Lung microvascular endothelial cell (primary cell): ENCODE measurements around the gene SLC25A39. TPM values are rescaled to one million over a fixed set of nuclear protein-coding genes. Genes with fewer than 3 reads are reported as not detected.

Experiments used
- DNase-seq, 2 donors: peaks; one replicate each; pipeline versions ENCODE4 v3.0.0 to v3.0.0-alpha.2; 2010; ENCODE audit warnings: low read depth in 2 of 2
- total RNA-seq: library from RNA; depleted of rRNA; stranded (reverse); fragments of >200 nt; gene quantifications from 2 replicates; pipeline ENCODE4 v1.2.1, GENCODE V29; 2014

SLC25A39 gene
- total RNA-seq, 1 donor from 2014 or later: 72.6 TPM

DNA sequence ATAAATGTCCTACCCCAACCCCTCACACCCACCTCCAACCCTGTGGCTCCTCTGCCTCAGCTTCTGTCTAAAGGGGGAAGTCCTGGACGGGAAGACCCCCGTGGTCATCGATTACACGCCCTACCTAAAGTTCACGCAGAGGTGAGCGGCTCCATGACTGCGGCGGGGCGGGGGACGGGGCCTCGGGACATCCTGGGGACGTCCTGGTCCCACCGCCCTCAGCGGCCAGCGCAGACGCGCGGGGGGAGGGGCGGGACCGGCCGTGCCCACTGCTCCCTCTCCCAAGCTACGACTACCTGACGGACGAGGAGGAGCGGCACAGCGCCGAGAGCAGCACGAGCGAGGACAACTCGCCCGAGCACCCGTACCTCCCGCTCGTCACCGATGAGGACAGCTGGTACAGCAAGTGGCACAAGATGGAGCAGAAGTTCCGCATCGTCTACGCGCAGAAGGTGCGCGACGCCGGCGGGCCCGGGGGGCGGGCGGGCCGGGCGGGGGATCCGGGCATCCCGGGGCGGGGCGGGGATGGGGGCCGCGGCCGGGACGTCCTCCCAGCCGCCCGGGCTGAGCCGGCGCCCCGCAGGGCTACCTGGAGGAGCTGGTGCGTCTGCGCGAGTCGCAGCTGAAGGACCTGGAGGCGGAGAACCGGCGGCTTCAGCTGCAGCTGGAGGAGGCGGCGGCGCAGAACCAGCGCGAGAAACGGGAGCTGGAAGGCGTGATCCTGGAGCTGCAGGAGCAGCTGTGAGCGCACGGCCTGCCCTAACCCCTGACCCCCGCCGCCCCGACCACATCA is 9.6 kb downstream of the SLC25A39 start:
- DNase-seq: no peak

DNA sequence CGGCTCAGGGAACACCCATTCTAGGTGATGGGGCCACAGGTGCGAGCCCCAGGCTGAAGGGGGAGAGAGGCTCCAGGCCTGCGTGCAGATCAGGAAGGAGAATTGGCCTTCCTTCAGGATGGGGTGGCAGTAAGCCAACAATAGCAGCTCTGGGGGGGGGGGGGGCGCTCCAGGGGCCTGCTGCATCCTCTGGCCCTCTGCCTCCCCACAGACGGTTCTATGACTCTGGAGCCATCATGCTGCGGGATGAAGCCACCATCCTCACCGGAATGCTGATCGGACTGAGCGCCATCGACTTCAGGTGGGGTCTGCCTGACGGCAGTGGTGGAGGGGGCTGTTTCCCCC is 10.1 kb downstream of the SLC25A39 start:
- DNase-seq: no peak

DNA sequence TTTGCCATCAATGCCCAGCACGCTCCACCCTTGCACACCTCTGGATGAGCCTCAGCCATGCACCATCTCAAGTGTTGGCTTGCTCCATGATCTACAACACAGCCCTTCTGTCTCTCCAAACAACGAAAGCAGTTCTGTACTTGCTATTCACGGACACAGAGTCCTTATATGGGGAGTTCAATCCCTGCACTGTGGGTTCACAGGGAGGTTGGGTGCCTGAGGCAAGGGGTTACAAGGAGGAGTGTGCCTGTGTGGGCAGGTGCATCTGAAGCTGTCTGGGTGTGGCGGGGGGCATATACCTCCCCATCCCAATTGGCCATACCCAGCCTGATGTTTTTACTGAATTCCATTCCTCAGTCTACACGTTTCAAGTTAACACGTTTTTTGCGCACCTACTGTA is 10.6 kb downstream of the SLC25A39 start:
- DNase-seq: no peak

DNA sequence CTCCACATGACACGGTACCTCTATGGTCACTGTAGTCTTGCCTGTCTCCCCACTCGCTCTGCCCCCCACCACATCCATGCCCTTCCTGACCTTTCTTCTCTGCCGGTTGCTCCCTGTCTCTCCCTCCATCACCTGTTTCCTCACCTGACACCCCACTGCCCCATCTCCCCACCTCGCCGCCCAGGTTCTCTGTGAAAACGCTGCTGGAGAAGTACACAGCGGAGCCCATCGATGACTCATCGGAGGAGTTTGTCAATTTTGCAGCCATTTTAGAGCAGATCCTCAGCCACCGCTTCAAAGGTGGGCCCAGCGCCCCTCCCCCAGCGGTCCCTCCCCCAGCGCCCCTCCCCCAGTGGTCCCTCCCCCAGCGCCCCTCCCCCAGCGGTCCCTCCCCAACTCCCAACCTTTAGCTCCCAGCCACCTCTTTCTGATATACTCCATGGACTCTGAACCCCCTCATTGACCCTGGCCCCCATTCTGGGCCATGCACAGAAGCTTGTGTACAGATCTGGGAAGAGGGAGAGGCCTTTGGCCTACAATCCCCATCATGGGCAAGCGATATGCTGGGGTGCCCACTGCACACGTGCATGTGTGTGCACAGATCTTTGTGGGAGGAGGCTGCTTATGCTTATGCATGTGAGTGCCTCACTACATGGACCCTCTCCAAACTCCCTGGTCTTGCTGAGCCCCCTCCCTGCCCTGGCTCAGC is 12.1 kb downstream of the SLC25A39 start:
- no peak for DNase-seq

DNA sequence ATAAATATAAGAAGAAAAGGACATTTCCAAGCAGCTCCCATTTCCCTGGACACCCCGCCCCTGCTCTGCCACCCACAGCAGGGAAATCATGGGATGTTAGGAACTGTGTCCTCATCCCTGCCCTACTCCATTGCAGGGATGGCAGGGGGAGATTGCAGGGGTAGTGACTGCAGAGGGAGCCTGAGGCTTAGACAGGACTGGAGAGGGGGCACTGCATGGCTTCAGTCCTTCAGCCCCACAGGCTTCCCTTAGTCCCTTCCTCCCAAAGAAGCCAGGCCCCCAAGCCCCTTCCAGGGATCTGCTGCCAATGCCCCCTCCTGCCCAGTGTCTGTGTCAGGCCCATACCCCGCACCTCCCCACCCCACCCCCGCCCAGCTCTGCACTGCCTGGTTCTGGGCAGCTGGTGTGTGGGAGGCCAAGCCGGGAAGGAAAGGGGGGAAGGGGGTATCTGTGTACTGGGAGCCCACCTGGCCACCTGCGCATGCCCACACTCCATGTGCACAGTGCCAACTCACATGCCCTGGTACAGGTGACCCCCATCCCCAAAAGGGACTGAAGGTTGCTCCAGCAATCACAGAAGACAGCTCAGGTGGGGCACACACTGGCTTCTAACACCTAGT is 13.0 kb downstream of the SLC25A39 start:
- DNase-seq: no peak

DNA sequence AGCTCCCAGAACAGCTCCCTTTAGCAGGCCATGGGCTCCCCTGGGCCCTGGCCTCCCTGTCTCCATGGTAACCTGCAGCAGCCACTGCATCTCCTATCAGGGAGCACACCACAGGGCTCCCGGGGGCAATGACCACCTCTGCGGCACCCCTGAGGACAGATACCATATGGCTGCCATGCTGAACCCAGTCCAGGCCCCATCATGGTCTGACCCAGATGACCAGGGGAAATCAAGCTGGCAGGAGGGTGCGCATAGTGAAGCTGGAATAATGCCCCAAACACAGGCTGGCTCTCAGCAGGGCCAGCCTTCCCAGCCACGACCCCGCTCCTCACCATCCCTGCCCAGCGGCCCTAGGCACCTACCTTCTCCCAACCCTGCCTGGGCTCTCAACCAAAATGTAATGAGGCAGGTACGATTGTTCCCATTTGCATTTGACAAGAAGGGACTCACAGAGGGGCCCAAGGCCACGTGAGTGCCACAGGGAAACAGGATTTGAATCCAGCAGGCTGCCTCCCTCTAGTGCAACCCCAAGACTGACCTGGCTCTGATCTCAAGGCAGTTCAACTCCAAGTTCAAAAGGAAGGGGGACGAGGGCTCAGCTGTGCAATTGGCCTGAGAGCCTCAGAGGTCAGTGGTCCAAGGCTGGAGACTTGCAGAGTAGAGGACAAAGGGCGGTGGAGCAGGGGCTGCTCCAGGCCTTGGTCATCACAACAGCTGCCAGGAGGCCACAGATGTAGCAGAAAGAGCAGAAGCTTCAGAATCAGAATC is 13.8 kb downstream of the SLC25A39 start:
- no peak for DNase-seq

DNA sequence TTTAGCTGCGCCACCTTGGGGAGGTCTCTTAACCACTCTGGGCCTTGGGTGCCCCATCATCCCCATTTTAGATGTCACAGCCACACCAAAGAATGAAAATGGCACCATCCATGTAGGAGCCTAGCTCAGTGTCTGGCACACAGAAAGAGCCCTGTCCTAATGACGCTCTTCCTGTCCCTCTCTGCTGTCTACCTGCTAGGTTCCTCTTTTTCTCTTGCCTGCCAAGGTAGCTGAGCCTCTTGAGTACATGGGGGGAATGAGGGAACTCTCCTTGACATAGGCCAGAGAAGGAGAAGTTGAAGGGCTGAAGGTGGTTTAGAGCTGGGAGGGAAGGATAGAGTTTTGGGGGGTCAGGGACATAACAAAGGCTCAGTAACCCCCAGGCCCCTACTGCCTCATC is 14.4 kb downstream of the SLC25A39 start:
- no peak for DNase-seq

DNA sequence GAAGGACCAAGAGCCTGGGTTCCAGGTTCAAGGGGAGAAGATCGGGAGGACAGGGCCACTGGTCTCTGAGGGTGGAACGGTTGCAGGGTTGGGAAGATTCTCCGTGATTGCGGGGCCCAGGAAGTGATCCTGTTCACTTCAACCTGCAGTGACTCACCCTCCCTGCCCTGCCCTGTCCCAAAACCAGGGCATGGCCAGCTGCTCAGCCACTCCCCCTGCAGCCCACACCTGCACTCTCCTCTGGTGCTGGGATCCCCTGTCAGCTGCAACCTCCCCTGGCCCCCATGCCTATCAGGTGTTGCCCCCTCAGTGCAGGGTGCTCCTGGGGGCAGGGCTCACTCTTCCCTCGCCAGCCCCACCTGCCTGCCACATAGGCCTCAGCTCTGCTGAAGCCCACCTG is 15.2 kb downstream of the SLC25A39 start:
- no peak for DNase-seq

DNA sequence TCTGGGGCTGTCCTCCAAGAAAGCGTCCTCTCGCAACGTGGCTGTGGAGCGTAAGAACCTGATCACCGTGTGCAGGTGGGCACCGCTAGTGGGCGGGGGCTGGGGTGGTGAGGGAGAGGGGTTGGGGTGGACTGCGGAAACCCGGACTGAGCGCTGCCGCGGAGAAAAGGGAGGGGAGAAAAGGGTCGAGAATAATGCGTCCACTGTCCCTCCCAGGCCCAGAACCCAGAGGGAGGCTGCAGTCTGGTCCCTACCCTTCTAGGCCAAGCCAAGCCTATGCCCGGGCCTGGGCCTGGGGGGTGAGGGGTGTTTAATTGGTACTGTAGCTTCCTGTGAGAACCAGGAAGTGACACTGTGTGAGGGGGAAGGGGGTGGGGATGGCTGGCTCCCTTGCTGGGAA is 15.8 kb downstream of the SLC25A39 start:
- no peak for DNase-seq

DNA sequence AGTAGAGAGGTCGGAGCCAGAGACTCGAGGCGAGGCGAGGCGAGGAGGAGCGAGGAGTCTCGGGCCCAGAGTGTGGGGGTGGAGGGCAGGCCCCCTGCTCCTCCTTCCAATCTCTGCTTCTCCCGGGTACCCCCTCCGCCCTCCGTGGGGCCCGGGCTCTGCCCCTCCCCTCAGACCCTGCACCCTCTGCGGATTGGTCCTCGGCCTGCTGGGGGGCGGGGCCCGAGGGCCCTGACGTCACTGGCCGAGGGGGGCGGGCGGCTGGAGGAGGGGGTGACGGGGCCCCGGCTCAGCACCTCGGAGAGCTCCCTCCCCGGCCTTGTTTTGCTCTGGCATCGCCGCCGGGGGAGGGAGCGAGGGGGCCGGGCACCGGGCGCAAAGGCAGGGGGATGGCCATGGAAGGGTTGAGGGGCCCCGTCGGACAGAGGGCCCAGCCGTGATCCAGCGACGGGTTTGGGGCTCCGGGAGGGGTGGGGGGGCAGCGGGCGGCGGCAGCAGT is 16.3 kb downstream of the SLC25A39 start, which contains the start of gene RUNDC3A:
Gene RUNDC3A, plus strand, starts transcription at position 282 of the 499 bp plus-strand sequence. CDS start 232 bp downstream, outside the sequence.
- DNase-seq: peak; percentile 76 to 85

DNA sequence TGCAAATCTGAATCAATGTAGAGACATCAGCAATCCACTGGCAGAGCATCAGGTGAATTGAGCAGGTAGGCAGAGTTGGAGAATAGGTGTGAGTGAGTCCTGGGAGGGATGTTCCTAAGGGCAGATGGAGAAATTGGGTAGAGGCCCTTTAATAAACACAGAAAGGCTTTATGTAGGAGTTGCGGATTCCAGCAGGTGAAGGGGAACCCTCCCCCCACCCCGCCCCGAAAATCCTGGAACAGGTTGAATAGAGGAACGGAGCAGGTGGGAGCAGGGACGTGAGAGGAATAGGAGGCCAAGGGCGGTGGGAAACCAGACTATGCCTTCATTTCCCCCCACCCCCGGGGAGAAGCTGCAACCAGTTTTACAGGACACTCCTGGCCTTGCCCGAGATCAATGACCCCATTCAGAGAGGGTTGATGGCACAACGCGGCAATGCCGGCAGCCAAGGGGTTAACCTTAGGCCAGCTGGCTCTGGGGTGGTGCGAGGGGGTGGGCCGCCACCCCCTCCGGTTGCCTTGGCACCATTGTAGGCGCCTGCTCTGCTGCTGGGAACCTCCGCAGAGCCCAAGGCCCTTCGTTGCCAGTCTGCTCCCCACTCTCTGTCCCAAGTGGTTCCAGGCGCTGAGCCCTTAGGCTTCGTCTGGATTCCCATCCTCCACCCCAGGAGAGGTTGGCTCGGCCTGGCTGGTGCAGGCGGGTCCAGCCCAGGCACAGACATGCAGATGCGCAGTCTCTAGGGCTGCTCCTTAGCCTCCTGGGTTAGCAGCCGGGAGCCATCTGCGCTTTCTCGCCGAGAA is 17.0 kb downstream of the SLC25A39 start:
- DNase-seq: no peak

DNA sequence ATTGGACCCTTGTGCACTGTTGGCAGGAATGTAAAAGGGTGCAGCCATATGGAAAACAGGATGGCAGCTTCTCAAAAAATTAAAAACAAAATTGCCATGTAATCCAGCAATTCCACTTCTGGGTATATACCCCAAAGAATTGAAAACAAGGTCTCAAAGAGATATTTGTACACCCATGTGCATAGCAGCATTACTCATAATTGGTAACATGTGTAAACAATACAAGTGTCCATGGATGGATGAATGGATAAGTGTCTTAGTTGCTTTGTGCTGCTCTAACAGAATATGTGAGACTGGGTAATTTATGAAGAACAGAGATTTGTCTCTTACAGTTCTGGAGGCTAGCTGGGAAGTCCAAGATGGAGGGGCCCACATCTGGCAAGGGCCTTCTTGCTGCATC is 20.0 kb downstream of the SLC25A39 start:
- no peak for DNase-seq

DNA sequence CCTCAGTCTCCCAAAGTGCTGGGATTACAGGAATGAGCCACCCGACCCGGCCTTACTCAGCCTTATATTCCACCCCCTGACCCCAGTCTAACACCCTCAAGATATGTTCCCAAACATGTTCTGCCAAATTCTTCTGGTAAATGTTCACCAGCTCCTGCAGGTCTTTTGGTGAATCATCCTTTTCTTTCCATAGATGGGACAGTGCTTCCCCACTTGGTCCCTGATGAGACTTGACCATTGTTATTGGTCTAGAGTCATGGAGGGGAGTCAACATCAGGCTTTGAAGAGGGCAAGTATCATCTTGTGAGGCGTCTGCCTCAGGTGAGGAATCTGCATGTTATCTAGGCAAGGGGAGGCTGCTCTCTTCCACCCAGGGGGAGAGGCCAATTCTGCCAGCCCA is 26.6 kb downstream of the SLC25A39 start:
- no peak for DNase-seq

DNA sequence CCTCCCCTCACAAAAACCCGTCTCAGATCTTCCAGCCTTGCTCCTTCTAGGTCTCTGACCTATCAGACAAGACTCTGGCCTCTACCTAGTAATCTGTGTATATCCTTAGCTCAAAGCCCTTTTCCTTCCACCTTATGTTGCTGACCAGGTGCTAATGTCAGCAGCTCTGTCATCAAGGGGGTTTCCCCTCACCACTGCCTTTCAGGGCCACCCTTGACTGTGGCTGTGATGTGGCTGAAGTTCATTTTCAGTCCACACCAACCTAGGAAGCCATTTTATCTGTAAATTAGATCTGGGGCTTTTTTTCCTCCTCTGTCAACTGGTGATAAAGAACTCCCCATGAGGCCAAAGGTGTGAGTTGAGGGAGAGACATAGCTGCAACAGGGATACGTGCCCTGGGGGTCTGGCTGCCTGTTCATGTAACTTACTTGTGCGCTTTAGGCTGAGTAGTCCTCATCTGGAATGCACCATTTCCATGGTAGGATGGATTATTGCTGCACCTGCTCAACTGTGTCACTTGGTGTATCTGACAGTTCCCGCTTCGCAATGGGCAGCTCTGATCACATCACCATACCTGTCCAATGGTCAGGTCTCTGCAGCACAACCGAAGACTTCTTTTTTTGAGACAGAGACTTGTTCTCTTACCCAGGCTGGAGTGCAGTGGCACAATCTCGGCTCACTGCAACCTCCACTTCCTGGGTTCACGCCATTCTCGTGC is 31.0 kb downstream of the SLC25A39 start:
- no peak for DNase-seq

DNA sequence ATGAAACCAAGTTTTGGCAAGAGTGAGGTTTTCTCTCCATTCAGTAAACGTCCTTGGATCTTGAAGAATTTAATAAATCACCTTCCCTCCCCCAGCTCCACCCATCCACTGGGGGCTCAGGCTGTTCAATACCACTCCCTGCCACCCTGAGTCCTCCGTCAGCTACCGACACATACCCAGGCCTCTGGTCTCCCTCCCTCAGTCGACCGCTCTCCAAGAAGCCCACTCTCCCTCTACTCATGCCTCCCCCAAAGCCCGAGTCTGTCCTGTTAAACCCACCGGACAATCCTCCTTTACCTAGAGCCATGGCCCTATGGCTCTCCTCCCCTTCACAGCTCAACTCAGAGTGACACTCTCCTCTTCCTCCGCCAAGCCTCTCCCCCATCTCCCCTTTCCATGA is 37.0 kb downstream of the SLC25A39 start:
- no peak for DNase-seq

DNA sequence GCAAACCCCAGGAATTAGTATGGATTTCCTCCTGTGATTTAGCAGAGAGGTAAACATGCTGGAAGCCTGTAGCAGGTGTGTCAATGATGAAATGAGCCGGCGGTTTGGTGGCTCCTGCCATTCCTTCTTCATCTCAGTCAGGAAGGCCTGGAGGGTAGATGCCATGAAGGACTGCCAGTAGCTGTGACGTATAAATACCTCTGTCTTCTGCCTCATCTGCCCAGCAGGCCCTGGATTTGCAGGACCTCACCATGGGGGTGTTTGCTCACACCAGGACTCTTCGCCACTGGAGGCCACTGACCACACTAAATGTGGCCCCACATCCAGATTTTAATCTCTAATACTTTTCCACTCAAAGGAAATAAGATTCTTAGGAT is 40.6 kb downstream of the SLC25A39 start:
- no peak for DNase-seq

DNA sequence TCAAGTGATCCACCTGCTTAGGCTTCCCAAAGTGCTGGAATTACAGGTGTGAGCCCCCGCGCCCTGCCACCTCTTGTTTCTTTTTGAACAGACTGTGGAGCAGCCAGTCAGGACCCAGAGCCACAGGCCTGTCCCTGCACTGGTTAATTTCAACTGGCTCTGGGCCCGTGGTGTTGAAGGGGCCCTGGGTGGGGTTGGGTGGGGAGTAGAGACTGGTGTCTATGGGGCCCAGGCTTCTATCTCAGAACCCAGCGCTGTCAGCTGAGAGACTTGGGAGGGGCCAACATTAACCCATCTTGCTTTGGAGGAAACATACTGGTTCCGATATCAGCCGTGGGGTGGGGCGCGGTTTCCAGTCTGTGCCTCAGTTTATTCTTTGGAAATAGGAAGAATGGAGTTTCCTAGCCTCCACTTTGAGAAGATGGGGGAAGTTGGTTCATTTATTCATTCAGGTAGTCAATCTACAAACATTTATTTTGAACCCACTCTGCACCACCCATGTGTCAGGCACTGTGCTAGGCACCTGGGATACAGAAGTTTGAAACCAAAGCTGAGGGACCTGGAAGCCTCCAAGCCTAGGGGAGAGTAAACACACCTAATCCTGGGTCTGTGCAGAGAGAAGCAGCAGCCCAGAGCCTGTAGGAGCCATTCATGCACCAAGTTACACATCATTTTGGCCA is 41.1 kb downstream of the SLC25A39 start:
- DNase-seq: no peak

DNA sequence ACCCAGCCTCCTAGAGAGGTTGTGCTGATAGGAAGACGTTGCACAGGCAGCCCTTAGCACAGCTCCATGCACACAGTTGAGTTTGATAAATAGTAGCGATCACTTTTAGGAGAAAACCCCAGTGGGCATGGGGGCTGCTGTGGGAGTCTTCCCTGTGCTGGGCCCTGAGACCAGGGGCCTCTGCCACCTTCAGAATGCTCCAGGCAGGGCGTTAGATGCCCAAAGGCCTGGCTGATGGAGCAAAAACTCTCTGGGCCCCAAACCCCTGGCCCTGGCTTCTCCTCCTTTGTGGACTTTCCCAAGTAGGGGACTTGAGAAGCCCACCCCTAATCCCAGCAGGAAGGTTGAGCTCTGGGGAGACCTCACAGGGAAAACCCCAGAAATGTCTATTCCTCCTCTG is 42.4 kb downstream of the SLC25A39 start:
- no peak for DNase-seq

DNA sequence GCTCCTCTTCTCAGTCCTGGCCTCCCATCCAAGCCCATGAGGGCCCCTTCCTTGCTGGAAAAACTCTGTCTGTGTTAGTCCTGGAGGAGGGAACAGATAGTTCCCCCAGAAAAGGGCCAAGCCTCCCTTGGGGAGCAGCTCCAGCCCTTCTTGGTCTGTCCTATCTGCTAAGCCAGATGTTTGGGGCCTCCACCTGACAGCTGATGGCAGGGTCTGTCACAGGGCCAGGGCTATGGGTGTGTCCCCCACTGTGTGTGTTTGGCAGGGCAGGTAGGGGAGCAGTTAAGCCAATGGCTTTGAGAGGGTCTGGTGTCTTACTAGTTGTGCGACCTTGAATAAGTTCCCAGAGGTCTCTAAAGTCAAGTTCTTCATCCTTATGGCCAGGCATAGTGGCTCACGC is 43.1 kb downstream of the SLC25A39 start:
- DNase-seq: no peak
